ENCODE results near the gene ATM.
"Not testable (repeated sequence)": the region's sequence is repeated elsewhere in the genome, so short reads cannot be mapped to it uniquely, and the experiment has no call there.

Gene ATM

GRCh38 chr11:108278546-108278945, 55.7 kb downstream of the ATM start:
- DNase-seq (ENCODE audit: low read depth in 2 of 2): no peak

- no peak for DNase-seq (ENCODE audit: low read depth in 2 of 2)
These were observed 56.1 kb downstream of the ATM start for GRCh38 chr11:108278954-108279353.

GRCh38 chr11:108286370-108286769, 63.5 kb downstream of the ATM start:
- DNase-seq (ENCODE audit: low read depth in 2 of 2): no peak

GRCh38 chr11:108286956-108287355, 64.1 kb downstream of the ATM start:
- no peak for DNase-seq (ENCODE audit: low read depth in 2 of 2)

GRCh38 chr11:108289066-108289465, 66.2 kb downstream of the ATM start:
- not testable (repeated sequence) for DNase-seq (ENCODE audit: low read depth in 2 of 2)

- DNase-seq (ENCODE audit: low read depth in 2 of 2): no peak
These were observed 66.8 kb downstream of the ATM start for GRCh38 chr11:108289699-108290098.

- no peak for DNase-seq (ENCODE audit: low read depth in 2 of 2)
These were observed 70.4 kb downstream of the ATM start for GRCh38 chr11:108293229-108293628.

GRCh38 chr11:108302121-108302785, 79.4 kb downstream of the ATM start:
- DNase-seq (ENCODE audit: low read depth in 2 of 2): no peak

GRCh38 chr11:108307751-108308150, 84.9 kb downstream of the ATM start:
- no peak for DNase-seq (ENCODE audit: low read depth in 2 of 2)

GRCh38 chr11:108313444-108313843, 90.6 kb downstream of the ATM start:
- no peak for DNase-seq (ENCODE audit: low read depth in 2 of 2)

GRCh38 chr11:108316061-108316460, 93.2 kb downstream of the ATM start:
- DNase-seq (ENCODE audit: low read depth in 2 of 2): no peak

GRCh38 chr11:108319541-108320145, 96.8 kb downstream of the ATM start:
- DNase-seq (ENCODE audit: low read depth in 2 of 2): no peak

GRCh38 chr11:108322666-108323065, 99.8 kb downstream of the ATM start:
- no peak for DNase-seq (ENCODE audit: low read depth in 2 of 2)

GRCh38 chr11:108324587-108324986, 101.7 kb downstream of the ATM start:
- DNase-seq (ENCODE audit: low read depth in 2 of 2): no peak

- DNase-seq (ENCODE audit: low read depth in 2 of 2): no peak
These were observed 110.6 kb downstream of the ATM start for GRCh38 chr11:108333403-108333899.

- no peak for DNase-seq (ENCODE audit: low read depth in 2 of 2)
These were observed 115.9 kb downstream of the ATM start for GRCh38 chr11:108338750-108339149.

GRCh38 chr11:108340973-108341372, 118.1 kb downstream of the ATM start:
- DNase-seq (ENCODE audit: low read depth in 2 of 2): no peak

- no peak for DNase-seq (ENCODE audit: low read depth in 2 of 2)
These were observed 118.8 kb downstream of the ATM start for GRCh38 chr11:108341654-108342053.

GRCh38 chr11:108343714-108344113, 120.8 kb downstream of the ATM start:
- DNase-seq (ENCODE audit: low read depth in 2 of 2): no peak

- DNase-seq (ENCODE audit: low read depth in 2 of 2): no peak
These were observed 122.9 kb downstream of the ATM start for GRCh38 chr11:108345767-108346166.

GRCh38 chr11:108346451-108346850, 123.6 kb downstream of the ATM start:
- DNase-seq (ENCODE audit: low read depth in 2 of 2): no peak

GRCh38 chr11:108351468-108351867, 128.6 kb downstream of the ATM start:
- DNase-seq (ENCODE audit: low read depth in 2 of 2): no peak

- no peak for DNase-seq (ENCODE audit: low read depth in 2 of 2)
These were observed 141.3 kb downstream of the ATM start for GRCh38 chr11:108364159-108364558.

GRCh38 chr11:108368134-108368533, 145.3 kb downstream of the ATM start:
- DNase-seq (ENCODE audit: low read depth in 2 of 2): no peak

Data from stimulated activated CD4-positive, alpha-beta T cell treated with anti-CD3 and anti-CD28 coated beads, Interleukin-15, amount 100 ng/mL, for 48 hours (primary cell).